CD4-positive, alpha-beta T cell (primary cell): ENCODE results near the gene TBC1D17. TPM values are rescaled to one million over a fixed set of nuclear protein-coding genes. Genes with fewer than 3 reads are reported as not detected.
A peak's percentile ranks its signal among the peaks of the same experiment; 100 is the strongest.

Source experiments
- ATAC-seq: fragments of 200-7000 bp; cut with Tn5 transposase; one replicate; pipeline ENCODE4 v1.10.0; 2022; ENCODE audit warnings: mild to moderate bottlenecking; ENCODE audit not compliant: poor library complexity
- CTCF ChIA-PET: fragments of 350-600 bp; sonication (Branson Sonifier 250); formaldehyde crosslinking; loops from one replicate; lab custom pipeline; 2021; ENCODE audit warnings: antibody characterized with exemption, inconsistent platforms; lab: Charles Lee
- POLR2A ChIA-PET: fragments of 350-600 bp; sonication (Branson Sonifier 250); formaldehyde crosslinking; loops from one replicate; lab custom pipeline; 2021; ENCODE audit warnings: antibody characterized with exemption, inconsistent platforms; lab: Charles Lee
- DNase-seq, 14 experiments: peaks; one replicate each; pipeline ENCODE4 v3.0.0-alpha.2; 2013 to 2020; ENCODE audit warnings: mixed read lengths in 2 of 14
- H3K27ac ChIP-seq, 2 donors: one replicate each; pipeline versions ENCODE4 v1.5.1 to v1.7.0; 2013; ENCODE audit warnings: low read length in 2 of 2, low read depth in 1 of 2, mild to moderate bottlenecking in 1 of 2
- H3K27me3 ChIP-seq, 2 experiments: 1 replicate in 1 of 2; 2 replicates in 1 of 2; pipeline versions ENCODE4 v1.6.1 to v1.7.0; 2013; ENCODE audit warnings: low read length in 2 of 2, control low read depth in 1 of 2, mild to moderate bottlenecking in 1 of 2, moderate library complexity in 1 of 2; ENCODE audit not compliant: insufficient read depth in 2 of 2, control insufficient read depth in 1 of 2
- H3K36me3 ChIP-seq: one replicate; pipeline ENCODE4 v1.6.1; 2013; ENCODE audit warnings: low read length, control low read depth; ENCODE audit not compliant: insufficient read depth
- H3K4me1 ChIP-seq: one replicate; pipeline ENCODE4 v1.6.1; 2013; ENCODE audit warnings: low read length, control low read depth; ENCODE audit not compliant: insufficient read depth
- H3K4me3 ChIP-seq: one replicate; pipeline ENCODE4 v1.5.1; 2013; ENCODE audit warnings: mild to moderate bottlenecking, low read length, moderate library complexity
- H3K9me3 ChIP-seq, 2 experiments: 1 replicate in 1 of 2; 2 replicates in 1 of 2; pipeline versions ENCODE4 v1.6.1 to v1.7.0; 2013; ENCODE audit warnings: low read length in 2 of 2, mild to moderate bottlenecking in 2 of 2, control low read depth in 1 of 2, moderate library complexity in 1 of 2; ENCODE audit not compliant: control insufficient read depth in 1 of 2, insufficient read depth in 1 of 2
- H3K27ac Mint-ChIP-seq: one replicate; pipeline ENCODE4 v1.8.0; 2020; ENCODE audit warnings: mixed read lengths
- H3K27me3 Mint-ChIP-seq: one replicate; pipeline ENCODE4 v1.8.0; 2021; ENCODE audit warnings: mixed read lengths
- H3K36me3 Mint-ChIP-seq: one replicate; pipeline ENCODE4 v1.8.0; 2021; ENCODE audit warnings: low read depth, mixed read lengths
- H3K4me1 Mint-ChIP-seq: one replicate; pipeline ENCODE4 v1.8.0; 2021; ENCODE audit warnings: low read depth, mixed read lengths
- H3K4me3 Mint-ChIP-seq: one replicate; pipeline ENCODE4 v1.8.0; 2020; ENCODE audit warnings: mild to moderate bottlenecking, mixed read lengths
- H3K9me3 Mint-ChIP-seq: one replicate; pipeline ENCODE4 v1.8.0; 2020; ENCODE audit warnings: mixed read lengths
- intact Hi-C, 2 experiments: fragments of 100-400 bp; cut with DNase I in 1 of 2; cut with micrococcal nuclease in 1 of 2; formaldehyde crosslinking; loops; one replicate each; pipeline versions ENCODE4 v1.15.1 to v1.9.0; 2023 to 2025; cut with DNase I, micrococcal nuclease
- total RNA-seq, 174 experiments: library from RNA in 2 of 174; stranded (reverse) in 2 of 174; gene quantifications; one replicate each; pipeline ENCODE4 v1.2.3 and lab custom pipeline; 2021 to 2026
- TF ChIP-seq, protein P1 (sequence below): fragments of 200-600 bp; IDR thresholded peaks from one replicate; pipeline ENCODE4 v1.8.0; 2022; ENCODE audit warnings: antibody characterized with exemption, mild to moderate bottlenecking

Gene TBC1D17
- total RNA-seq, 2 experiments from 2014 or later, result 35.5 to 35.8 TPM

GRCh38 chr19:49890349-49891311 lies 13.1 kb downstream of the TBC1D17 start:
- peaks cover 5% of the 10 kb centered on the region for H3K36me3 Mint-ChIP-seq
- POLR2A ChIA-PET, result interaction anchor here (0.9 to 1.6 kb wide), 3 partner anchors 13 to 124 kb away, joined by 3 to 10 read pairs (median 6); partner anchors contain the start of genes AKT1S1, AP2A1, ATF5 and NUP62
- H3K4me3 Mint-ChIP-seq, result peak overlapping the region; percentile 79
- DNase-seq (peak; percentile 47 to 89 (median 66)), ATAC-seq (peak; percentile 87)
- no peak overlapping the region for H3K27ac Mint-ChIP-seq
- H3K27me3 Mint-ChIP-seq, result no peaks in the 10 kb centered on the region
- Histone ChIP-seq H3K4me3 (peak overlapping the region; percentile 66), H3K27me3 (no peaks in the 10 kb centered on the region), H3K9me3 (no peaks in the 10 kb centered on the region), H3K27ac (peak overlapping the region in 1 of 2 donors; percentile 21), H3K4me1 (peaks cover 32% of the 10 kb centered on the region), H3K36me3 (peaks cover 7% of the 10 kb centered on the region)
- CTCF ChIA-PET, result interaction anchor here (0.5 to 1.7 kb wide), 9 partner anchors 14 to 161 kb away, joined by 3 to 10 read pairs (median 4); partner anchors contain the start of genes AKT1S1, FUZ and TBC1D17
- TF ChIP-seq, protein P1, sequence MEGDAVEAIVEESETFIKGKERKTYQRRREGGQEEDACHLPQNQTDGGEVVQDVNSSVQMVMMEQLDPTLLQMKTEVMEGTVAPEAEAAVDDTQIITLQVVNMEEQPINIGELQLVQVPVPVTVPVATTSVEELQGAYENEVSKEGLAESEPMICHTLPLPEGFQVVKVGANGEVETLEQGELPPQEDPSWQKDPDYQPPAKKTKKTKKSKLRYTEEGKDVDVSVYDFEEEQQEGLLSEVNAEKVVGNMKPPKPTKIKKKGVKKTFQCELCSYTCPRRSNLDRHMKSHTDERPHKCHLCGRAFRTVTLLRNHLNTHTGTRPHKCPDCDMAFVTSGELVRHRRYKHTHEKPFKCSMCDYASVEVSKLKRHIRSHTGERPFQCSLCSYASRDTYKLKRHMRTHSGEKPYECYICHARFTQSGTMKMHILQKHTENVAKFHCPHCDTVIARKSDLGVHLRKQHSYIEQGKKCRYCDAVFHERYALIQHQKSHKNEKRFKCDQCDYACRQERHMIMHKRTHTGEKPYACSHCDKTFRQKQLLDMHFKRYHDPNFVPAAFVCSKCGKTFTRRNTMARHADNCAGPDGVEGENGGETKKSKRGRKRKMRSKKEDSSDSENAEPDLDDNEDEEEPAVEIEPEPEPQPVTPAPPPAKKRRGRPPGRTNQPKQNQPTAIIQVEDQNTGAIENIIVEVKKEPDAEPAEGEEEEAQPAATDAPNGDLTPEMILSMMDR, result peak; percentile 51
- peaks cover 16% of the 10 kb centered on the region for H3K4me1 Mint-ChIP-seq
- no peaks in the 10 kb centered on the region for H3K9me3 Mint-ChIP-seq
- intact Hi-C loops, result loop anchor here (1.0 to 2.0 kb wide), 3 partner anchors 12 to 38 kb away; partner anchors contain the start of genes AKT1S1 (in 1 of the 2), ATF5 (in 1 of the 2), NUP62 (in 1 of the 2) and TBC1D17 (in 1 of the 2)

DNA sequence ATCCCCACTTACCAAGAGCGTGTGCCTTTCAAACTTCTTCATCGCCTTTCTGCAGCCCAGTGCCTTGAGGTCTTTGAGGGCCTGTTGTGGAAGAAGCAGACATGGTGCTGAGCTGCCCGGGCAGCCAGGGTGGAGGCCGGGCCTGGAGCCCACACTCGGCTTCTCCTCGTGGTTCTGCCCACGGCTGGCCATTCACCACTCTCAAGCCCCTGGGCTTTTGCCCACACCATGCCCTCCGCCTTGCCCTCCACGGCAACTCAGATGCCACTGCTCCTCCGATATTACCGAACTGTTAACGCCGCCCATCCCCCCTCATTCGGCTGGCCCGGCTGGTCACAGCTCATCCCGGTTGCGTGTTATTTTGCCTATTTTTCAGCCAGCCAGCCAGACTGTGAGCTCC lies 13.9 kb downstream of the TBC1D17 start:
- H3K27ac ChIP-seq, result no peak overlapping the region
- H3K4me1 ChIP-seq, result peaks cover 40% of the 10 kb centered on the region
- Mint-ChIP-seq H3K4me1 (peaks cover 24% of the 10 kb centered on the region), H3K27ac (no peak overlapping the region), H3K27me3 (no peaks in the 10 kb centered on the region), H3K36me3 (peaks cover 2% of the 10 kb centered on the region), H3K9me3 (no peaks in the 10 kb centered on the region), H3K4me3 (no peak overlapping the region)
- H3K36me3 ChIP-seq, result peaks cover 3% of the 10 kb centered on the region
- H3K4me3 ChIP-seq, result no peak overlapping the region
- no peaks in the 10 kb centered on the region for H3K9me3 ChIP-seq
- DNase-seq (peak in 1 of 14 experiments; percentile 46), ATAC-seq (no peak)
- ChIA-PET POLR2A (interaction anchor here (1.0 to 1.6 kb wide), 2 partner anchors 14 to 38 kb away, joined by 6 read pairs; partner anchors contain the start of genes AKT1S1, ATF5, NUP62 and TBC1D17), CTCF (interaction anchor here (1.4 kb wide), 1 partner anchor 46 kb away, joined by 4 read pairs; no protein-coding TSS in a partner anchor)
- intact Hi-C loops, result loop anchor here (2.0 kb wide), 2 partner anchors 15 to 37 kb away; partner anchors contain the start of genes AKT1S1 (in 1 of the 2), ATF5 (in 1 of the 2), NUP62 (in 1 of the 2) and TBC1D17 (in 1 of the 2)
- H3K27me3 ChIP-seq, result no peaks in the 10 kb centered on the region
- TF ChIP-seq, protein P1, result no peak

DNA sequence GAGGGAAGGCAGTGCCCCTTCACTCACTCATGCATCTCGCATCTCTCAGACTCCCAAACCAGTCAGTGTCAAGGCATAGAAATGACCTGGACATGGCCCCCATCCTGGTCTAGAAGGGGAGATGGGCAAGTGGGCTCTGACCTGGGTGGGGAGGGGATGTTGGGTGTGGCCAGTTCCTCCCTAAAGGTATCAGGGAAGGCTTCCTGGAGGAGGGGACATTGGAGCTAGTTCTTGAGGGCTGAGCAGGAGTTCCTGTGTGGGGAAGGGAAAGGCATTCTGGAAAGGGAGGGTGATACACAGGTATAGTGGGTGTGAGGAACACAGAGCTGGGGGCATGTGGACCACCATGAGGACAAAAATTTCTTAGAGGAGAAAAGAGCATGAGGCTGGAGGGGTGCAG lies 15.2 kb downstream of the TBC1D17 start:
- no peaks in the 10 kb centered on the region for H3K36me3 Mint-ChIP-seq
- TF ChIP-seq, protein P1, result no peak
- Histone ChIP-seq H3K9me3 (no peaks in the 10 kb centered on the region), H3K36me3 (no peaks in the 10 kb centered on the region), H3K4me1 (peaks cover 53% of the 10 kb centered on the region), H3K27ac (peak overlapping the region in 1 of 2 donors; percentile 10), H3K4me3 (no peak overlapping the region), H3K27me3 (no peaks in the 10 kb centered on the region)
- no peaks in the 10 kb centered on the region for H3K9me3 Mint-ChIP-seq
- intact Hi-C loops, result no loop called here
- peak overlapping the region; percentile 43 for H3K4me3 Mint-ChIP-seq
- ChIA-PET POLR2A (no interaction called here), CTCF (no interaction called here)
- peaks cover 37% of the 10 kb centered on the region for H3K4me1 Mint-ChIP-seq
- DNase-seq (no peak), ATAC-seq (no peak)
- peak overlapping the region; percentile 63 for H3K27ac Mint-ChIP-seq
- H3K27me3 Mint-ChIP-seq, result no peaks in the 10 kb centered on the region
